ENCODE measurements around the gene CXCL11. TPM values are rescaled to one million over a fixed set of nuclear protein-coding genes. Genes with fewer than 3 reads are reported as not detected.

CXCL11 gene
- total and polyA plus RNA-seq, 10 of the 15 experiments (the other 5 are each of a cell fraction or from before 2014, with no cell fraction given), result 0.04 TPM; not detected in 9

GRCh38 chr4:76011700-76012387 is 24.0 kb downstream of the CXCL11 start (continued):
- TF ChIP-seq KLF5 (IDR thresholded peaks at IDR 0.05; ENCODE audit: partially characterized antibody) (no peak), EZH2 (IDR thresholded peaks at IDR 0.05; ENCODE audit: borderline replicate concordance, control insufficient read depth, low read depth, low read length) (no peak), HCFC1 (IDR thresholded peaks at IDR 0.05; ENCODE audit: low read length) (no peak), USF1 (IDR thresholded peaks at IDR 0.05; ENCODE audit: borderline replicate concordance, extremely low read length, insufficient read depth, low read depth, low read length) (no peak), ZNF274 (IDR thresholded peaks at IDR 0.05; ENCODE audit: insufficient read depth, insufficient read length) (no peak), DPF2 (IDR thresholded peaks at IDR 0.05) (peak; percentile 67), BACH1 (IDR thresholded peaks at IDR 0.05; ENCODE audit: borderline replicate concordance) (no peak; the same call in 1 of the 2 replicates), ATF2 (IDR thresholded peaks at IDR 0.05; ENCODE audit: low read length) (peak; percentile 66), TCF12 (IDR thresholded peaks at IDR 0.05; ENCODE audit: low read depth, low read length) (peak; percentile 84), ZNF24 (IDR thresholded peaks at IDR 0.05) (no peak), ATF3 (IDR thresholded peaks at IDR 0.05; ENCODE audit: borderline replicate concordance, extremely low read depth, low read depth, low read length) (no peak), EP300 (IDR thresholded peaks at IDR 0.05; ENCODE audit: borderline replicate concordance in 1 of 2, control insufficient read depth in 1 of 2, low read depth in 2 of 2, low read length in 2 of 2) (peak in 1 of 2 experiments; percentile 22; a peak in 1 of 4 replicates), SPI1 (IDR thresholded peaks at IDR 0.05; ENCODE audit: borderline replicate concordance, insufficient read depth, low read depth, low read length) (peak; percentile 69), ZBED1 (IDR thresholded peaks at IDR 0.05; ENCODE audit: borderline replicate concordance) (no peak), POLR2A (IDR thresholded peaks at IDR 0.05; ENCODE audit: low read depth, low read length) (no peak), MAX (IDR thresholded peaks at IDR 0.05; ENCODE audit: low read depth, low read length) (no peak), MEF2A (IDR thresholded peaks at IDR 0.05; ENCODE audit: insufficient read depth, low read depth, low read length) (peak; percentile 55; the same call in 1 of the 2 replicates), PRDM15 (CRISPR knock-in tag; IDR thresholded peaks at IDR 0.05) (no peak), MEF2B (IDR thresholded peaks at IDR 0.05; ENCODE audit: partially characterized antibody, poor library complexity, severe bottlenecking) (no peak)
